GM21360 (cell line): ENCODE data around the gene INTS7.
"Not testable (repeated sequence)": the region's sequence is repeated elsewhere in the genome, so short reads cannot be mapped to it uniquely, and the experiment has no call there.

ENCODE experiments used
- ATAC-seq: cut with Tn5 transposase; IDR thresholded peaks from one replicate; pipeline ENCODE4 v1.9.1; 2021; ENCODE audit warnings: mild to moderate bottlenecking, moderate library complexity; ENCODE audit not compliant: unreplicated experiment

Gene INTS7

GRCh38 chr1:211938561-211938997, 96.8 kb downstream of the INTS7 start:
- ATAC-seq: no peak

- ATAC-seq: not testable (repeated sequence)
These were observed 97.9 kb downstream of the INTS7 start for GRCh38 chr1:211937422-211937821.

- peak; percentile 74 for ATAC-seq
These were observed 99.8 kb downstream of the INTS7 start for GRCh38 chr1:211935448-211935970.

- no peak for ATAC-seq
These were observed 101.2 kb downstream of the INTS7 start for GRCh38 chr1:211933946-211934714.

- no peak for ATAC-seq
These were observed 102.5 kb downstream of the INTS7 start for GRCh38 chr1:211932933-211933254.

- ATAC-seq: no peak
These were observed 103.0 kb downstream of the INTS7 start for GRCh38 chr1:211932231-211932932.

- ATAC-seq: no peak
These were observed 105.7 kb downstream of the INTS7 start for GRCh38 chr1:211929683-211930082.

- ATAC-seq: no peak
These were observed 106.2 kb downstream of the INTS7 start for GRCh38 chr1:211928993-211929637.

- no peak for ATAC-seq
These were observed 107.0 kb downstream of the INTS7 start for GRCh38 chr1:211928290-211928801.

GRCh38 chr1:211925016-211925415, 110.3 kb downstream of the INTS7 start:
- no peak for ATAC-seq

GRCh38 chr1:211924256-211924655, 111.1 kb downstream of the INTS7 start:
- no peak for ATAC-seq

GRCh38 chr1:211923095-211923494, 112.3 kb downstream of the INTS7 start:
- no peak for ATAC-seq

GRCh38 chr1:211921579-211922095, 113.7 kb downstream of the INTS7 start:
- no peak for ATAC-seq

GRCh38 chr1:211920602-211921226, 114.6 kb downstream of the INTS7 start:
- ATAC-seq: no peak

GRCh38 chr1:211920141-211920572, 115.2 kb downstream of the INTS7 start:
- ATAC-seq: no peak

- ATAC-seq: no peak
These were observed 116.4 kb downstream of the INTS7 start for GRCh38 chr1:211918843-211919414.

GRCh38 chr1:211916458-211916857, 118.9 kb downstream of the INTS7 start:
- ATAC-seq: not testable (repeated sequence)

GRCh38 chr1:211915924-211916323, 119.4 kb downstream of the INTS7 start:
- no peak for ATAC-seq

GRCh38 chr1:211912844-211913432, 122.4 kb downstream of the INTS7 start:
- ATAC-seq: no peak

GRCh38 chr1:211912038-211912437, 123.3 kb downstream of the INTS7 start:
- ATAC-seq: no peak
